ENCODE data around the gene RAX2. TPM values are rescaled to one million over a fixed set of nuclear protein-coding genes. Genes with fewer than 3 reads are reported as not detected.

Gene RAX2
- total RNA-seq, 1 experiment from 2014 or later: not detected

DNA sequence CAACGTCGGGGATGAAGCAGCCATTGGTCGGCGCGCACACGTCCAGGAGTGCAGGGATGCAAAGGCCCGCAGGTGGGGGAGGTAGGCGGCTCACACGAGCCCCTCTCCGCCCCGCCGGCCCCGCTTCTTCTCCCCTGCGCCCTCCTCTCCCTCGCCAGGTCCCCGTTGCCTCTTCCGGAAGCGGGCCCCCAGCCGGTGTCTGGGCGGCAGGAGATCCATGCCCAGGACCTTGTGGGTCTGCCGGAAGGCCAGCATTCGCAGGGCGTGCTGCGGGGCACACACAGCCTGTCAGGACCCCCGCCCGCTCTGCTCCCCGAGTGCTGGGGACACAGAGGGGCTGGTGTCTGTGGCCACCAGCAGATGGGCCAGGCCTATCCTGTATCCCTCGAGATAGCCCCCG lies 33.8 kb upstream of the RAX2 start:
- Histone ChIP-seq H3K36me3 (ENCODE audit: control insufficient read depth in 1 of 2, insufficient read depth in 2 of 2, low read length in 2 of 2) (no peaks in the 10 kb centered on the region), H3K79me2 (ENCODE audit: insufficient read depth, low read length) (no peaks in the 10 kb centered on the region), H3K27me3 (ENCODE audit: insufficient read depth, low read length) (no peaks in the 10 kb centered on the region), H4K20me1 (ENCODE audit: insufficient read depth) (no peaks in the 10 kb centered on the region), H3K27ac (ENCODE audit: low read depth, low read length) (no peak overlapping the region), H3K4me1 (ENCODE audit: control insufficient read depth in 1 of 2, insufficient read depth in 2 of 2, low read length in 2 of 2) (no peaks in the 10 kb centered on the region), H3K4me3 (replicated peaks in 1 of 2; ENCODE audit: low read depth in 1 of 2, low read length in 2 of 2) (no peak overlapping the region), H3K4me2 (ENCODE audit: low read length) (no peak overlapping the region), H3K9me3 (ENCODE audit: control insufficient read depth in 1 of 2, insufficient read depth in 1 of 2, low read depth in 1 of 2, low read length in 2 of 2) (peaks cover 0 to 5% of the 10 kb centered on the region in 2 experiments; a peak in 2 of 4 replicates), H3K9me2 (ENCODE audit: insufficient read depth) (no peaks in the 10 kb centered on the region), H2AFZ (ENCODE audit: low read depth, low read length, poor library complexity, severe bottlenecking) (no peak overlapping the region), H3K9ac (ENCODE audit: low read length) (no peak overlapping the region)
- no TSS peak for BruUV-seq (replicated peaks)
- TF ChIP-seq EZH2 (IDR thresholded peaks at IDR 0.05) (no peak), JUND (IDR thresholded peaks at IDR 0.05) (no peak), EZH2phosphoT487 (IDR thresholded peaks at IDR 0.05; ENCODE audit: borderline replicate concordance) (no peak), CBX3 (IDR thresholded peaks at IDR 0.05; ENCODE audit: low read depth) (no peak), EGR1 (IDR thresholded peaks at IDR 0.05; ENCODE audit: low read depth) (no peak), ELF1 (IDR thresholded peaks at IDR 0.05; ENCODE audit: borderline replicate concordance, low read depth) (no peak), SIN3A (IDR thresholded peaks at IDR 0.05; ENCODE audit: low read depth) (no peak), ZNF274 (IDR thresholded peaks at IDR 0.05; ENCODE audit: low read depth, low read length) (no peak)
- TF ChIP-seq, protein P1, sequence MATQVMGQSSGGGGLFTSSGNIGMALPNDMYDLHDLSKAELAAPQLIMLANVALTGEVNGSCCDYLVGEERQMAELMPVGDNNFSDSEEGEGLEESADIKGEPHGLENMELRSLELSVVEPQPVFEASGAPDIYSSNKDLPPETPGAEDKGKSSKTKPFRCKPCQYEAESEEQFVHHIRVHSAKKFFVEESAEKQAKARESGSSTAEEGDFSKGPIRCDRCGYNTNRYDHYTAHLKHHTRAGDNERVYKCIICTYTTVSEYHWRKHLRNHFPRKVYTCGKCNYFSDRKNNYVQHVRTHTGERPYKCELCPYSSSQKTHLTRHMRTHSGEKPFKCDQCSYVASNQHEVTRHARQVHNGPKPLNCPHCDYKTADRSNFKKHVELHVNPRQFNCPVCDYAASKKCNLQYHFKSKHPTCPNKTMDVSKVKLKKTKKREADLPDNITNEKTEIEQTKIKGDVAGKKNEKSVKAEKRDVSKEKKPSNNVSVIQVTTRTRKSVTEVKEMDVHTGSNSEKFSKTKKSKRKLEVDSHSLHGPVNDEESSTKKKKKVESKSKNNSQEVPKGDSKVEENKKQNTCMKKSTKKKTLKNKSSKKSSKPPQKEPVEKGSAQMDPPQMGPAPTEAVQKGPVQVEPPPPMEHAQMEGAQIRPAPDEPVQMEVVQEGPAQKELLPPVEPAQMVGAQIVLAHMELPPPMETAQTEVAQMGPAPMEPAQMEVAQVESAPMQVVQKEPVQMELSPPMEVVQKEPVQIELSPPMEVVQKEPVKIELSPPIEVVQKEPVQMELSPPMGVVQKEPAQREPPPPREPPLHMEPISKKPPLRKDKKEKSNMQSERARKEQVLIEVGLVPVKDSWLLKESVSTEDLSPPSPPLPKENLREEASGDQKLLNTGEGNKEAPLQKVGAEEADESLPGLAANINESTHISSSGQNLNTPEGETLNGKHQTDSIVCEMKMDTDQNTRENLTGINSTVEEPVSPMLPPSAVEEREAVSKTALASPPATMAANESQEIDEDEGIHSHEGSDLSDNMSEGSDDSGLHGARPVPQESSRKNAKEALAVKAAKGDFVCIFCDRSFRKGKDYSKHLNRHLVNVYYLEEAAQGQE (IDR thresholded peaks at IDR 0.05; ENCODE audit: low read depth): no peak
- TF ChIP-seq, protein P2, sequence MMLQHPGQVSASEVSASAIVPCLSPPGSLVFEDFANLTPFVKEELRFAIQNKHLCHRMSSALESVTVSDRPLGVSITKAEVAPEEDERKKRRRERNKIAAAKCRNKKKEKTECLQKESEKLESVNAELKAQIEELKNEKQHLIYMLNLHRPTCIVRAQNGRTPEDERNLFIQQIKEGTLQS (IDR thresholded peaks at IDR 0.05): no peak
- ATAC-seq (no peak), DNase-seq (ENCODE audit: low read depth, low spot score) (no peak)
- POLR2A ChIA-PET: no interaction called here
- intact Hi-C loops (cut with micrococcal nuclease): no loop called here
- RAD21 ChIA-PET (ENCODE audit: low non-redundant PET in 1 of 2, low total read pairs in 2 of 2, uncharacterized antibody in 2 of 2, unreplicated experiment in 2 of 2): no interaction called here
- CTCF ChIA-PET: no interaction called here

All from HCT116 (cell line).